HepG2 (cell line): ENCODE data around the gene NPW. TPM values are rescaled to one million over a fixed set of nuclear protein-coding genes. Genes with fewer than 3 reads are reported as not detected.

Experiments
- BRCA1 ChIP-seq: sonication (generic); formaldehyde crosslinking; IDR thresholded peaks from 2 replicates; pipeline ENCODE4 v1.4.0; 2020; ENCODE audit warnings: missing genetic modification reagents
- EHMT2 ChIP-seq: fragments of 200-600 bp; sonication (generic); IDR thresholded peaks from 2 replicates; pipeline ENCODE4 v1.7.0; 2017; ENCODE audit warnings: antibody characterized with exemption, low read depth, low read length, borderline replicate concordance
- HES4 ChIP-seq: sonication (generic); formaldehyde crosslinking; IDR thresholded peaks from 2 replicates; pipeline ENCODE4 v1.9.0; 2021; ENCODE audit warnings: mild to moderate bottlenecking, missing genetic modification reagents, borderline replicate concordance
- ISL2 ChIP-seq: sonication (generic); formaldehyde crosslinking; IDR thresholded peaks from 2 replicates; pipeline ENCODE4 v1.5.0; 2020; ENCODE audit warnings: missing genetic modification reagents
- KMT2B ChIP-seq: IDR thresholded peaks from 2 replicates; pipeline ENCODE4 v1.6.1; 2016; ENCODE audit warnings: missing genetic modification reagents, missing compliant biosample characterization
- RBFOX2 ChIP-seq: fragments of 200-400 bp; formaldehyde crosslinking; IDR thresholded peaks from 2 replicates; pipeline ENCODE4 v1.6.1; 2017; ENCODE audit warnings: low read depth, mild to moderate bottlenecking, low read length
- SMARCE1 ChIP-seq: fragments of 450-650 bp; IDR thresholded peaks from 2 replicates; pipeline ENCODE4 v1.6.1; 2017; ENCODE audit warnings: borderline replicate concordance
- TBL1XR1 ChIP-seq: fragments of 150-350 bp; IDR thresholded peaks from 2 replicates; pipeline ENCODE4 v1.6.1; 2014; ENCODE audit warnings: borderline replicate concordance, low read length; ENCODE audit not compliant: partially characterized antibody
- TCF12 ChIP-seq, 2 experiments: fragments of 450-650 bp in 1 of 2; sonication (generic) in 1 of 2; formaldehyde crosslinking in 1 of 2; IDR thresholded peaks; 2 replicates each; pipeline versions ENCODE4 v1.6.1 to v1.8.0; 2017 to 2022; ENCODE audit warnings: antibody characterized with exemption in 1 of 2, mild to moderate bottlenecking in 1 of 2, missing genetic modification reagents in 1 of 2, moderate library complexity in 1 of 2
- ZNF225 ChIP-seq: sonication (generic); formaldehyde crosslinking; IDR thresholded peaks from 2 replicates; pipeline ENCODE4 v1.4.0; 2020; ENCODE audit warnings: mild to moderate bottlenecking, missing genetic modification reagents
- ZNF816 ChIP-seq: sonication (generic); formaldehyde crosslinking; IDR thresholded peaks from 2 replicates; pipeline ENCODE4 v1.8.0; 2022; ENCODE audit warnings: missing genetic modification reagents, mild to moderate bottlenecking, borderline replicate concordance
- polyA plus RNA-seq, 8 experiments: library from polyadenylated mRNA; depleted of rRNA in 3 of 8; stranded (reverse) in 7 of 8; unstranded in 1 of 8; fragments of >200 nt; fragmentation: Illumina TruSeq in 4 of 8; extraction: Trizol in 4 of 8; gene quantifications; 2 replicates each; pipeline versions ENCODE4 v1.2.1 to v1.2.3, GENCODE V29; 2011 to 2016; ENCODE audit warnings: low read depth in 4 of 8, missing spikeins in 1 of 8, mixed read lengths in 1 of 8; ENCODE audit not compliant: insufficient read depth in 1 of 8
- total RNA-seq, 5 experiments: library from RNA; depleted of rRNA; stranded (reverse); fragments of >200 nt; fragmentation: Illumina TruSeq; extraction: Trizol; gene quantifications; 2 replicates each; pipeline ENCODE4 v1.2.3, GENCODE V29; 2016; ENCODE audit warnings: low read depth in 1 of 5
- TF ChIP-seq, protein P1 (sequence below): sonication (generic); formaldehyde crosslinking; IDR thresholded peaks from one replicate; pipeline ENCODE4 v1.5.1; 2020; ENCODE audit warnings: mild to moderate bottlenecking, missing genetic modification reagents; ENCODE audit errors: not compliant biosample characterization
- TF ChIP-seq, protein P2 (sequence below): sonication (generic); formaldehyde crosslinking; IDR thresholded peaks from 2 replicates; pipeline ENCODE4 v1.4.0; 2020; ENCODE audit warnings: missing genetic modification reagents, borderline replicate concordance
- TF ChIP-seq, protein P3 (sequence below): sonication (generic); formaldehyde crosslinking; IDR thresholded peaks from 2 replicates; pipeline ENCODE4 v1.8.0; 2022; ENCODE audit warnings: mild to moderate bottlenecking, missing genetic modification reagents, borderline replicate concordance

Gene NPW
- total and polyA plus RNA-seq, 2 of the 13 experiments (the other 11 are each of a cell fraction or from before 2014, with no cell fraction given) = 0.24 to 0.97 TPM

DNA sequence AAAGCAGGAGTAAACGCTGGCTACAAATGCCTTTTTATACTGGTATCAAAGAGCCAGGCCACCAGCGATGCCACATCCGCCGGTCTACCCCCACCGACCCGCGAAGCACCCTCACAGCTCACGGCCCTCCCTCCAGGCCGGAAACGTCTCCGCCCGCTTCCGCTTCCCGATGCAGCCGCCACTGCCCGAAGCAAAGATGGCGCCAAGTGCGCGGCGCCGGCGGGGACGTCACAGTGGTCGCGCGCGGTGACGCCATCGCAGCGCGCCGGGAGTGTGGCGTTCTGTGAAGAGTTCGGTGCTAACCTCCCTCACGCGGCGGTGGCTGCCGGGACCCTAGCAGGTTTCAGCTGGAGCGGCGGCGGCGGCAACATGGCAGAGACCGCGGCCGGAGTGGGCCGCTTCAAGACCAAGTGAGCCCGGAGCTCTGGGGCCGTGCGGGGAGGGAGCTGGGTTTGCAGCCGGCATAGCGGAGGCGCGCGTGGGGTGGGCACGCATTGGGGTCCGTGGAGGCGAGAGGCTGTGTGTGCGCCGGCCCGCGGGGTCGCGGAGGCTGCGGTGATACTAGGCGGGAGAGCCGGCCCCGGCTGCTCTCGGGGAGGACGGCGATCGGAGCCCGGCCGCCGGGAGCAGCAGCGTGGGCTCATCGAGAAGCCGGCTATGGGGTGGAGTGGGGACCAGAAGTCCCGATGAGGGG is 47.6 kb upstream of the NPW start, which contains the start of gene TBL3 (continued):
- no peak for TF ChIP-seq EHMT2
- peak; percentile 30; the same call in 1 of the 2 replicates for TF ChIP-seq ZNF225
- no peak for TF ChIP-seq TBL1XR1
- no peak for TF ChIP-seq SMARCE1
- TF ChIP-seq KMT2B (CRISPR knock-in tag) = peak; percentile 92
- TF ChIP-seq ISL2 (CRISPR knock-in tag) = peak; percentile 58; the same call in 1 of the 2 replicates
- 0 out of 2 replicates have a peak, but pooled peaks have one; percentile 56 for TF ChIP-seq BRCA1 (CRISPR knock-in tag)
- peak; percentile 88 for TF ChIP-seq RBFOX2
- TF ChIP-seq, protein P1, sequence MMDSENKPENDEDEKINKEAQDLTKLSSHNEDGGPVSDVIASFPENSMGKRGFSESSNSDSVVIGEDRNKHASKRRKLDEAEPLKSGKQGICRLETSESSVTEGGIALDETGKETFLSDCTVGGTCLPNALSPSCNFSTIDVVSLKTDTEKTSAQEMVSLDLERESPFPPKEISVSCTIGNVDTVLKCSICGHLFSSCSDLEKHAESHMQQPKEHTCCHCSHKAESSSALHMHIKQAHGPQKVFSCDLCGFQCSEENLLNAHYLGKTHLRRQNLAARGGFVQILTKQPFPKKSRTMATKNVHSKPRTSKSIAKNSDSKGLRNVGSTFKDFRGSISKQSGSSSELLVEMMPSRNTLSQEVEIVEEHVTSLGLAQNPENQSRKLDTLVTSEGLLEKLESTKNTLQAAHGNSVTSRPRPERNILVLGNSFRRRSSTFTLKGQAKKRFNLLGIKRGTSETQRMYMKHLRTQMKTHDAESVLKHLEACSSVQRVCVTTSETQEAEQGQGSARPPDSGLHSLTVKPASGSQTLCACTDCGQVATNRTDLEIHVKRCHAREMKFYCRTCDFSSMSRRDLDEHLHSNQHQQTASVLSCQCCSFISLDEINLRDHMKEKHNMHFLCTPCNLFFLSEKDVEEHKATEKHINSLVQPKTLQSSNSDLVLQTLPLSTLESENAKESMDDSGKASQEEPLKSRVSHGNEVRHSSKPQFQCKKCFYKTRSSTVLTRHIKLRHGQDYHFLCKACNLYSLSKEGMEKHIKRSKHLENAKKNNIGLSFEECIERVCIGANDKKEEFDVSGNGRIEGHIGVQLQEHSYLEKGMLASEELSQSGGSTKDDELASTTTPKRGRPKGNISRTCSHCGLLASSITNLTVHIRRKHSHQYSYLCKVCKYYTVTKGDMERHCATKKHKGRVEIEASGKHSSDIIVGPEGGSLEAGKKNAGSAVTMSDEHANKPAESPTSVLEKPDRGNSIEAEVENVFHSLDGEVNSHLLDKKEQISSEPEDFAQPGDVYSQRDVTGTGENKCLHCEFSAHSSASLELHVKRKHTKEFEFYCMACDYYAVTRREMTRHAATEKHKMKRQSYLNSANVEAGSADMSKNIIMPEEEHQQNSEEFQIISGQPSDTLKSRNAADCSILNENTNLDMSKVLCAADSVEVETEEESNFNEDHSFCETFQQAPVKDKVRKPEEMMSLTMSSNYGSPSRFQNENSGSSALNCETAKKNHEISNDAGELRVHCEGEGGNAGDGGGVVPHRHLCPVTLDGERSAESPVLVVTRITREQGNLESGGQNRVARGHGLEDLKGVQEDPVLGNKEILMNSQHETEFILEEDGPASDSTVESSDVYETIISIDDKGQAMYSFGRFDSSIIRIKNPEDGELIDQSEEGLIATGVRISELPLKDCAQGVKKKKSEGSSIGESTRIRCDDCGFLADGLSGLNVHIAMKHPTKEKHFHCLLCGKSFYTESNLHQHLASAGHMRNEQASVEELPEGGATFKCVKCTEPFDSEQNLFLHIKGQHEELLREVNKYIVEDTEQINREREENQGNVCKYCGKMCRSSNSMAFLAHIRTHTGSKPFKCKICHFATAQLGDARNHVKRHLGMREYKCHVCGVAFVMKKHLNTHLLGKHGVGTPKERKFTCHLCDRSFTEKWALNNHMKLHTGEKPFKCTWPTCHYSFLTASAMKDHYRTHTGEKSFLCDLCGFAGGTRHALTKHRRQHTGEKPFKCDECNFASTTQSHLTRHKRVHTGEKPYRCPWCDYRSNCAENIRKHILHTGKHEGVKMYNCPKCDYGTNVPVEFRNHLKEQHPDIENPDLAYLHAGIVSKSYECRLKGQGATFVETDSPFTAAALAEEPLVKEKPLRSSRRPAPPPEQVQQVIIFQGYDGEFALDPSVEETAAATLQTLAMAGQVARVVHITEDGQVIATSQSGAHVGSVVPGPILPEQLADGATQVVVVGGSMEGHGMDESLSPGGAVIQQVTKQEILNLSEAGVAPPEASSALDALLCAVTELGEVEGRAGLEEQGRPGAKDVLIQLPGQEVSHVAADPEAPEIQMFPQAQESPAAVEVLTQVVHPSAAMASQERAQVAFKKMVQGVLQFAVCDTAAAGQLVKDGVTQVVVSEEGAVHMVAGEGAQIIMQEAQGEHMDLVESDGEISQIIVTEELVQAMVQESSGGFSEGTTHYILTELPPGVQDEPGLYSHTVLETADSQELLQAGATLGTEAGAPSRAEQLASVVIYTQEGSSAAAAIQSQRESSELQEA (CRISPR knock-in tag) = peak; percentile 39
- TF ChIP-seq, protein P2, sequence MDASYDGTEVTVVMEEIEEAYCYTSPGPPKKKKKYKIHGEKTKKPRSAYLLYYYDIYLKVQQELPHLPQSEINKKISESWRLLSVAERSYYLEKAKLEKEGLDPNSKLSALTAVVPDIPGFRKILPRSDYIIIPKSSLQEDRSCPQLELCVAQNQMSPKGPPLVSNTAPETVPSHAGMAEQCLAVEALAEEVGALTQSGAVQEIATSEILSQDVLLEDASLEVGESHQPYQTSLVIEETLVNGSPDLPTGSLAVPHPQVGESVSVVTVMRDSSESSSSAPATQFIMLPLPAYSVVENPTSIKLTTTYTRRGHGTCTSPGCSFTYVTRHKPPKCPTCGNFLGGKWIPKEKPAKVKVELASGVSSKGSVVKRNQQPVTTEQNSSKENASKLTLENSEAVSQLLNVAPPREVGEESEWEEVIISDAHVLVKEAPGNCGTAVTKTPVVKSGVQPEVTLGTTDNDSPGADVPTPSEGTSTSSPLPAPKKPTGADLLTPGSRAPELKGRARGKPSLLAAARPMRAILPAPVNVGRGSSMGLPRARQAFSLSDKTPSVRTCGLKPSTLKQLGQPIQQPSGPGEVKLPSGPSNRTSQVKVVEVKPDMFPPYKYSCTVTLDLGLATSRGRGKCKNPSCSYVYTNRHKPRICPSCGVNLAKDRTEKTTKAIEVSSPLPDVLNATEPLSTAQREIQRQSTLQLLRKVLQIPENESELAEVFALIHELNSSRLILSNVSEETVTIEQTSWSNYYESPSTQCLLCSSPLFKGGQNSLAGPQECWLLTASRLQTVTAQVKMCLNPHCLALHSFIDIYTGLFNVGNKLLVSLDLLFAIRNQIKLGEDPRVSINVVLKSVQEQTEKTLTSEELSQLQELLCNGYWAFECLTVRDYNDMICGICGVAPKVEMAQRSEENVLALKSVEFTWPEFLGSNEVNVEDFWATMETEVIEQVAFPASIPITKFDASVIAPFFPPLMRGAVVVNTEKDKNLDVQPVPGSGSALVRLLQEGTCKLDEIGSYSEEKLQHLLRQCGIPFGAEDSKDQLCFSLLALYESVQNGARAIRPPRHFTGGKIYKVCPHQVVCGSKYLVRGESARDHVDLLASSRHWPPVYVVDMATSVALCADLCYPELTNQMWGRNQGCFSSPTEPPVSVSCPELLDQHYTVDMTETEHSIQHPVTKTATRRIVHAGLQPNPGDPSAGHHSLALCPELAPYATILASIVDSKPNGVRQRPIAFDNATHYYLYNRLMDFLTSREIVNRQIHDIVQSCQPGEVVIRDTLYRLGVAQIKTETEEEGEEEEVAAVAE = peak; percentile 99
- no peak for TF ChIP-seq TCF12 (IDR thresholded peaks at IDR 0.05)
- TF ChIP-seq TCF12 (CRISPR knock-in tag; IDR thresholded peaks at IDR 0.05) = peak; percentile 76; the same call in 1 of the 2 replicates
- TF ChIP-seq, protein P3, sequence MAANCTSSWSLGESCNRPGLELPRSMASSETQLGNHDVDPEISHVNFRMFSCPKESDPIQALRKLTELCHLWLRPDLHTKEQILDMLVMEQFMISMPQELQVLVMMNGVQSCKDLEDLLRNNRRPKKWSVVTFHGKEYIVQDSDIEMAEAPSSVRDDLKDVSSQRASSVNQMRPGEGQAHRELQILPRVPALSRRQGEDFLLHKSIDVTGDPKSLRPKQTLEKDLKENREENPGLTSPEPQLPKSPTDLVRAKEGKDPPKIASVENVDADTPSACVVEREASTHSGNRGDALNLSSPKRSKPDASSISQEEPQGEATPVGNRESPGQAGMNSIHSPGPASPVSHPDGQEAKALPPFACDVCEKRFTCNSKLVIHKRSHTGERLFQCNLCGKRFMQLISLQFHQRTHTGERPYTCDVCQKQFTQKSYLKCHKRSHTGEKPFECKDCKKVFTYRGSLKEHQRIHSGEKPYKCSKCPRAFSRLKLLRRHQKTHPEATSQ (CRISPR knock-in tag) = no peak
- 0 out of 2 replicates have a peak, but pooled peaks have one; percentile 50 for TF ChIP-seq ZNF816 (CRISPR knock-in tag)
- peak; percentile 57; the same call in 1 of the 2 replicates for TF ChIP-seq HES4 (CRISPR knock-in tag)
